Kidney (tissue), 14 donors: ENCODE measurements around the gene SYT9. TPM values are rescaled to one million over a fixed set of nuclear protein-coding genes. Genes with fewer than 3 reads are reported as not detected.
A peak's percentile ranks its signal among the peaks of the same experiment; 100 is the strongest.

Experiments used
- DNase-seq, 5 donors: peaks; one replicate each; pipeline ENCODE4 v3.0.0-alpha.2; 2013 to 2020
- FAIRE-seq: peaks from 2 replicates; lab custom pipeline; 2012; peaks lifted over from hg19 to GRCh38; lab: Jason Lieb, UNC
- H3K27ac ChIP-seq, 2 donors: one replicate each; pipeline ENCODE4 v1.7.0; 2013; ENCODE audit warnings: low read depth in 2 of 2, low read length in 2 of 2, inconsistent platforms in 1 of 2
- H3K27me3 ChIP-seq: one replicate; pipeline ENCODE4 v1.7.1; 2013; ENCODE audit warnings: low read length, inconsistent platforms; ENCODE audit not compliant: control insufficient read depth, insufficient read depth
- H3K36me3 ChIP-seq, 3 donors: one replicate each; pipeline versions ENCODE4 v1.7.0 to v1.7.1; 2013; ENCODE audit warnings: low read length in 3 of 3, control low read depth in 1 of 3, inconsistent platforms in 1 of 3; ENCODE audit not compliant: insufficient read depth in 3 of 3, control insufficient read depth in 2 of 3
- H3K4me1 ChIP-seq, 3 donors: one replicate each; pipeline versions ENCODE4 v1.7.0 to v1.7.1; 2013; ENCODE audit warnings: low read length in 3 of 3, inconsistent platforms in 1 of 3, low read depth in 1 of 3; ENCODE audit not compliant: control insufficient read depth in 2 of 3, insufficient read depth in 2 of 3
- H3K4me3 ChIP-seq, 3 donors: one replicate each; pipeline versions ENCODE4 v1.7.0 to v1.8.1; 2013; ENCODE audit warnings: low read length in 3 of 3, control low read depth in 1 of 3, inconsistent platforms in 1 of 3
- H3K9ac ChIP-seq, 3 donors: one replicate each; pipeline versions ENCODE4 v1.7.0 to v1.7.1; 2013; ENCODE audit warnings: low read length in 3 of 3, control low read depth in 1 of 3, inconsistent platforms in 1 of 3
- H3K9me3 ChIP-seq, 3 donors: one replicate each; pipeline versions ENCODE4 v1.7.0 to v1.7.1; 2013; ENCODE audit warnings: low read length in 3 of 3, control low read depth in 1 of 3, inconsistent platforms in 1 of 3; ENCODE audit not compliant: control insufficient read depth in 2 of 3, insufficient read depth in 1 of 3
- CTCF ChIP-seq: IDR thresholded peaks from 3 replicates; pipeline ENCODE4 v1.5.1; 2012; ENCODE audit warnings: mild to moderate bottlenecking, moderate library complexity, borderline replicate concordance; ENCODE audit not compliant: insufficient read depth; ENCODE audit errors: extremely low read depth
- intact Hi-C: fragments of 100-400 bp; cut with DNase I; formaldehyde crosslinking; loops from one replicate; pipeline ENCODE4 v1.11.1; 2022
- polyA plus RNA-seq: library from polyadenylated mRNA; stranded (reverse); fragments of 350-450 nt; fragmentation: Illumina TruSeq; extraction: RNeasy Lipid Tissue Mini Kit (QIAGEN cat#74804); gene quantifications from one replicate; pipeline ENCODE4 v1.2.3, GENCODE V29; 2014; ENCODE audit warnings: low read depth, low replicate concordance; ENCODE audit not compliant: insufficient read depth
- total RNA-seq: library from RNA; stranded (reverse); fragmentation: NEBNext Ultra II Directional; extraction: Animal tissue kit (Norgen Biotek cat#: 25700); gene quantifications from one replicate; pipeline ENCODE4 v1.2.1, GENCODE V29; 2021
- donor health status: control.
- donor health status: control.
- donor health status: control.
- donor health status: control.
- donor health status: control.
- donor health status: DM: yes; HTN: yes; CAD: no.
- donor health status: Normal renal cell carcinoma (clear cell type).

The SYT9 gene
- total and polyA plus RNA-seq, 2 donors from 2014 or later = 1.5 to 2.7 TPM

DNA sequence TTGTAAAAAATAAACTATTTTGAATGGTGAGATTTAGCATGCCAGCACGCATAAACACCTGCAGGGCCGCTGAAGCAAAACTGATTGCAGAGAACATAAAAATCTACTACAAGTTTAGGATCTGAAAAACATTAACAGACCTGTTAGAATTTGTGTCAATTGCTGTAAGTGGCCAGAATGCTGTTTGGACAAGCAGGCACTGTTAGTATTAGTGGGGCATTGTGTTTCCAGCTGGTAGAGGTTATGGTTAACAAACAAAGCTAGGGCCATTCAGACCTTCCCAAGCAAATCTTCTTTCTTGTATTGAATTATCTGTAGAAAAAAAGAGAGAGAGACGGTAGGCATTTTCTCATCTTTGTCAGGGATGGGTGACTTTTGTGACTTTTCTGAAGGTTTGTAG is 176.0 kb downstream of the SYT9 start:
- H3K4me3 ChIP-seq = no peak overlapping the region
- H3K4me1 ChIP-seq = no peaks in the 10 kb centered on the region
- intact Hi-C loops = no loop called here
- peak overlapping the region in 1 of 2 donors; percentile 3 for H3K27ac ChIP-seq
- FAIRE-seq (peak; percentile 69), DNase-seq (peak in 2 of 5 donors; percentile 36 to 43)
- no peaks in the 10 kb centered on the region for H3K36me3 ChIP-seq
- no peak overlapping the region for H3K9ac ChIP-seq
- H3K9me3 ChIP-seq = no peaks in the 10 kb centered on the region
- no peaks in the 10 kb centered on the region for H3K27me3 ChIP-seq
- no peak for TF ChIP-seq CTCF

GRCh38 chr11:7428196-7428595 is 176.5 kb downstream of the SYT9 start:
- intact Hi-C loops = no loop called here
- H3K4me3 ChIP-seq = no peak overlapping the region
- TF ChIP-seq CTCF = no peak
- no peaks in the 10 kb centered on the region for H3K9me3 ChIP-seq
- no peak overlapping the region for H3K9ac ChIP-seq
- H3K4me1 ChIP-seq = no peaks in the 10 kb centered on the region
- H3K27ac ChIP-seq = peak overlapping the region in 1 of 2 donors; percentile 3
- H3K36me3 ChIP-seq = no peaks in the 10 kb centered on the region
- DNase-seq = no peak
- no peak for FAIRE-seq
- H3K27me3 ChIP-seq = no peaks in the 10 kb centered on the region

DNA sequence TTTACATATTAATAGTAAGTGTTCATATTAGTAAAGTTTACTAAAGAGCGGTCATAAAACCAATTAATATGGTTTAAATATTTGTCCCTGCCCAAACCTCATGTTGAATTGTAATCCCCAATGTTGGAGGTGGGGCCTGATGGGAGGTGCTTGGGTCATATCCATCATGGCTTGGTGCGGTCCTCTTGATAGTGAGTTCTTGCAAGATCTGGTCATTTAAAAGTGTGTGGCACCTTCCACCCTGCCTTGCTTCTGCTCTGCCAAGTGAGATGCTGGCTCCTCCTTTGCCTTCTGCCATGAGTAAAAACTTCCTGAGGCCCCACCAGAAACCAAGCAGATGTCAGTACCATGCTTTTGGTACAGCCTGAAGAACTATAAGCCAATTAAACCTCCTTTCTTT is 178.8 kb downstream of the SYT9 start:
- DNase-seq (no peak), FAIRE-seq (no peak)
- Histone ChIP-seq H3K9me3 (no peaks in the 10 kb centered on the region), H3K4me3 (no peak overlapping the region), H3K9ac (no peak overlapping the region), H3K27me3 (no peaks in the 10 kb centered on the region), H3K27ac (no peak overlapping the region), H3K4me1 (no peaks in the 10 kb centered on the region), H3K36me3 (no peaks in the 10 kb centered on the region)
- intact Hi-C loops = no loop called here
- TF ChIP-seq CTCF = no peak

DNA sequence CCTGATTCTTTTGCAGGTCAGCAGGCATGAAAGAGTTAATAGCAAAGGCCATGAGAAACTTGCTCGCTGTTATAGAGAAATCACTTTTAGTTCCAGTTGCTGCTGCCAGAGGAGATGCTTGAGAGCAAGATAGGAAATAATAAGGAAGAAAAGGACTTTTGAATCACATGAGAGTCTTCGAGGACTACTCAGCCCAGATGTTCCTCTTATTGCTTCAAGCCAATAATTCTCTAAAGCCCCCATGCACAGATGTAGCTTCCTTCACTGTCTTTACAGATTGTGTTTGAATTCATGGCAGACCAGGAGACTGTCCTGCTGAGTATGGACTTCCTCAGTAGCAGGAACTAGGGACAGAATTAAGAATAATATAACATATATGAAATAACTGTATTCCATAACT is 183.5 kb downstream of the SYT9 start:
- Histone ChIP-seq H3K9ac (no peak overlapping the region), H3K27me3 (no peaks in the 10 kb centered on the region), H3K9me3 (no peaks in the 10 kb centered on the region), H3K27ac (no peak overlapping the region), H3K4me3 (no peak overlapping the region), H3K4me1 (no peaks in the 10 kb centered on the region), H3K36me3 (no peaks in the 10 kb centered on the region)
- DNase-seq = no peak
- intact Hi-C loops = no loop called here
- FAIRE-seq = no peak
- no peak for TF ChIP-seq CTCF
